Astrocyte of the spinal cord (primary cell): Measurements from ENCODE around the gene HTRA3.

Experiments
- DNase-seq: peaks from one replicate; pipeline ENCODE4 v3.0.0; 2011; ENCODE audit warnings: low read depth, low spot score
- H3K4me3 ChIP-seq: 2 replicates; pipeline ENCODE4 v1.5.1; 2011; ENCODE audit warnings: low read depth, mild to moderate bottlenecking, low read length, moderate library complexity
- CTCF ChIP-seq: IDR thresholded peaks from 2 replicates; pipeline ENCODE4 v1.5.1; 2012; ENCODE audit warnings: low read depth, mild to moderate bottlenecking, low read length, inconsistent platforms
- in situ Hi-C: cut with HindIII; loops from 2 replicates; pipeline ENCODE4 v1.10.0; 2017; ENCODE audit warnings: low sequenced_read_pairs

HTRA3 gene

DNA sequence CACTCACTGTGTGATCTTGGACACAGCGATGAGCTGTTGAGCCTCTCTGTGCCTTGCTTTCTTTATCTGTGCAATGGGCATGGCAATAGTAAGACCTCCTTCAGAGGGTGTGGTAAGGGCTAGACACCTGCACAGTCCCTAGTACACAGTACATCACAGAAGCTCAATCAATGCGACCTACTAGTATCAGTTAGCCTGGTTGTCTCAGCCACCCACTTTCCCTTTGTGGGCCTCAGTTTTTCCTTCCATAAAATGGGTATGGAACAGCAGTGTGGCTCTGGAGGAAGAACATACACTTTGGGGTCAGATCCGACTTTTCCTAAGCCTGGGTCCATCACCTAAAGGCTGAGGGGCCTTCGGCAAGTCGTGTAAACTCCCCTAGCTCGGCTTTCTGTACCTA, 3.5 kb upstream of the HTRA3 start:
- in situ Hi-C loops, result no loop called here
- no peak for DNase-seq
- no peak for TF ChIP-seq CTCF
- no peak overlapping the region for H3K4me3 ChIP-seq

DNA sequence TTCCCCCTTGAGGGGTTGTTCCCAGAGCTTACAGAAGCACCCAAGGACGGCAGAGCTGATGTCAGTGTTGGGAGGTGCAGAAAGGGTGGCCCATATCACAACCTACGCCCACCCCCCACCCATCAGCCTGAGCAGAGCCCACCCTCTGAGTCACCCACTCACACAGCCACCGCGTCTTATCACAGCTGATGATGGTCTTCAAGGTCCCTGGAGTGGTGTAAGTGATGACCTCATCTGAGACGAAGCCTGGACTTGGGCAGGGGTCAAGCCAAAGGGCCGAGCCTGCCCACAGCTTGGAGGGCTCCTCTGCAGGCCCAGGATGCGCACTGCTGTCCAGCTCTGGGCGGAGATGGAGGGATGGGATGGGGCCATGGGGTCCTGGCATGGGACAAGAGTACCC, 3.0 kb upstream of the HTRA3 start:
- in situ Hi-C loops, result no loop called here
- no peak for DNase-seq
- no peak for TF ChIP-seq CTCF
- no peak overlapping the region for H3K4me3 ChIP-seq

DNA sequence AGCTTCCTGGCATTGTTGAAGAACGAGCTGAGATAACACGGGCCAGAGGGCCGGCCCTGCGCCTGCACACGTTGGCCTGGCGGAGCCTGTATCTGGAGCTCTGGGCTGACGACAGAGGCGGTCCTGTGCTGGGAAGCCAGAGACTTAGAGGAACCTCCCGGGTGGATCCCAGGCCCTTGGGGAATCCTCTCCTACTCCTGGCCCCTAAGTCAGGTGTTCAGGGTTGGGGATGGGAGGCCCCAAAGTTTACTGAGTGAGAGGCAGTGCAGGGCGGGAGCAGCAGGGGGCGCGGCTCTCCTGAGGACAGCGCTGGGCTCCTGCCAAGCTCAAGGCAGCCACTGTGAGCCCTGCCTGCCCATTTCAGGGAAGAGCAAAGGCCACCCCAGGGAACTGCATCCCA, 2.5 kb upstream of the HTRA3 start:
- peak; percentile 66 for TF ChIP-seq CTCF
- in situ Hi-C loops, result no loop called here

GRCh38 chr4:8268211-8268610, 1.3 kb upstream of the HTRA3 start:
- TF ChIP-seq CTCF, result no peak

More for the DNA sequence above, 2.5 kb upstream of the HTRA3 start:
- no peak overlapping the region for H3K4me3 ChIP-seq
- peak; percentile 22 for DNase-seq

DNA sequence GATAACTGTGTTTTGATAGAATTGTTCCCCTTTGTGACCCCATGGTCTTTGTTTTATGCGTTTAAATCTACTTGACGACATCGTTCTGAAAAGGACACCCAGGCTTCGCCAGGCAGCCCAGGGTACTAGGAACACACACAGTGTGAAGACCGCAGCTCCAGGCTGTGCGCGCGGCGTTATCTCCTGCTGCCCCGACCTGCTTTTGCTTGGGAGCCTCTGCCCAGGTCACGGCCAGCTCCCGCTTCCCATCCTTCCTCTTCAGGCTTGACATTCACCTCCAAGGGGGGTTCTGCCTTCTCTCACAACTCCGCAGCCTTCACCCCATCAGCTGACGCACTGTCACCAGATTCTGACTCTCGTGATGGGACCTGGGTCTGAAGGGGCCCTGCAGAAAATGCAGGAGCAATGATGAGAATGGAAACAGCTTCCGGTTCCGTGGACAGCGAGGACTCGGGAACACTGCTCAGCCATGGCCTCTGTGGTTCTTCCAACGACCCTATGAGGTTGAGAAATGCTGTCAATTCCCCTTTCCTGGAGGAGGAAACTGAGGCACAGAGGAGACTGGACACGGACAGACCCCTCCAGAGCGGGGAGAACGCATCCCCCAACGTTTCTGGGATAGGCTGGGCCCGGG, 536 bp upstream of the HTRA3 start:
- in situ Hi-C loops, result no loop called here
- TF ChIP-seq CTCF, result no peak
- no peak for DNase-seq
- no peak overlapping the region for H3K4me3 ChIP-seq

More at GRCh38 chr4:8268211-8268610, 1.3 kb upstream of the HTRA3 start:
- H3K4me3 ChIP-seq, result no peak overlapping the region
- no peak for DNase-seq
- in situ Hi-C loops, result no loop called here

DNA sequence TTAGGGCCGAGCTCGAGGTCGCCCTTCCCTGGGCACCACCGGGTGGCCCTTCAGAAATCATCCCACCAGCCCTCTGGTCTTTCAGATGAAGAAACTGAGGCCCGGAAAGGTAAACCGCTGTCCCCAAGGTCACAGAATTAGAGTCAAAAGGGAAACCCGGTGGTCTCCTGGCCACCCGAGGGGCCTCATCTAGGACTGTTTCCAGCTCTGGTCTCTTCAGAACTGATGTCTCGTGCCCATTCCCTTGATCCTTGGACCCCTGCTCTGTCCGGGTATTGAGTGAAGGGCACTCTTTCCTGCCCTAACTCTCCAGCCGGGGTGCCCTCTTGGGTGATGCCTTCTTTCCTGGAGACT, 841 bp downstream of the HTRA3 start:
- DNase-seq, result no peak
- in situ Hi-C loops, result no loop called here
- H3K4me3 ChIP-seq, result no peak overlapping the region
- TF ChIP-seq CTCF, result no peak
